Measurements from ENCODE around the gene CCDC172. TPM values are rescaled to one million over a fixed set of nuclear protein-coding genes. Genes with fewer than 3 reads are reported as not detected.

The CCDC172 gene
- total and polyA plus RNA-seq, 2 of the 4 experiments (the other 2 are of a cell fraction) = not detected

GRCh38 chr10:116355341-116355740 lies 31.1 kb downstream of the CCDC172 start:
- no peak for TF ChIP-seq MXI1 (IDR thresholded peaks at IDR 0.05; ENCODE audit: borderline replicate concordance, low read depth, low read length)
- TF ChIP-seq SMC3 (IDR thresholded peaks at IDR 0.05; ENCODE audit: low read depth, low read length) = no peak
- TF ChIP-seq CTCF (conservative IDR thresholded peaks at IDR 0.05; ENCODE audit: low read depth, low read length) = no peak
- no peak for TF ChIP-seq RFX5 (IDR thresholded peaks at IDR 0.05; ENCODE audit: low read depth, low read length)
- no peak for TF ChIP-seq RAD21 (IDR thresholded peaks at IDR 0.05; ENCODE audit: low read length)
- no peak for TF ChIP-seq FOS (IDR thresholded peaks at IDR 0.05; ENCODE audit: low read depth, low read length)
- TF ChIP-seq BHLHE40 (IDR thresholded peaks at IDR 0.05; ENCODE audit: low read depth, low read length) = no peak
- no peak for TF ChIP-seq POLR2A (IDR thresholded peaks at IDR 0.05; ENCODE audit: low read depth, low read length)
- TF ChIP-seq NFE2L2 (IDR thresholded peaks at IDR 0.05; ENCODE audit: low read depth, low read length) = no peak
- no peak for TF ChIP-seq ELK1 (IDR thresholded peaks at IDR 0.05; ENCODE audit: borderline replicate concordance, low read depth, low read length)
- TF ChIP-seq CEBPB (IDR thresholded peaks at IDR 0.05; ENCODE audit: low read depth, low read length) = no peak
- no peak for TF ChIP-seq RCOR1 (IDR thresholded peaks at IDR 0.05; ENCODE audit: insufficient replicate concordance, low read length)
- TF ChIP-seq USF2 (IDR thresholded peaks at IDR 0.05; ENCODE audit: low read depth, low read length) = no peak
- no peak for TF ChIP-seq MAFK (IDR thresholded peaks at IDR 0.05; ENCODE audit: low read depth, low read length)
- no peak for TF ChIP-seq CHD1 (IDR thresholded peaks at IDR 0.05; ENCODE audit: low read depth, low read length)
- TF ChIP-seq MAZ (IDR thresholded peaks at IDR 0.05; ENCODE audit: borderline replicate concordance, low read depth, low read length) = no peak
- ATAC-seq (ENCODE audit: low read depth) = no peak

More at GRCh38 chr10:116355341-116355740, 31.1 kb downstream of the CCDC172 start:
- intact Hi-C loops (cut with micrococcal nuclease) = no loop called here
- Histone ChIP-seq H2BK20ac (ENCODE audit: low read depth, low read length) (no peak overlapping the region), H4K5ac (ENCODE audit: low read depth, low read length) (no peak overlapping the region), H3K4ac (ENCODE audit: low read depth, low read length) (no peak overlapping the region), H4K91ac (ENCODE audit: insufficient read depth, low read depth, low read length) (no peak overlapping the region), H3K79me1 (ENCODE audit: low read depth in 1 of 2, low read length in 2 of 2) (no peaks in the 10 kb centered on the region), H2BK5ac (ENCODE audit: low read depth, low read length, poor library complexity, severe bottlenecking) (no peak overlapping the region), H3K14ac (replicated peaks; ENCODE audit: low read depth, low read length) (no peak overlapping the region), H2AFZ (replicated peaks; ENCODE audit: low read length, poor library complexity) (no peak overlapping the region), H3K23ac (ENCODE audit: low read depth, low read length) (no peak overlapping the region), H3K27me3 (ENCODE audit: control insufficient read depth, insufficient read depth, low read length) (no peaks in the 10 kb centered on the region), H2BK15ac (ENCODE audit: low read depth, low read length) (no peak overlapping the region), H3K36me3 (ENCODE audit: control insufficient read depth, insufficient read depth, low read length) (no peaks in the 10 kb centered on the region), H3K9me1 (ENCODE audit: insufficient read depth, low read length) (no peaks in the 10 kb centered on the region), H3K18ac (ENCODE audit: low read depth, low read length) (no peak overlapping the region), H2BK120ac (ENCODE audit: low read depth, low read length) (no peak overlapping the region), H2AK5ac (ENCODE audit: low read depth, low read length) (no peak overlapping the region), H2AK9ac (replicated peaks; ENCODE audit: low read depth, low read length, poor library complexity) (no peak overlapping the region), H4K20me1 (ENCODE audit: insufficient read depth, low read length) (no peaks in the 10 kb centered on the region), H4K8ac (ENCODE audit: low read depth in 2 of 2, low read length in 2 of 2) (no peak overlapping the region), H3K4me2 (ENCODE audit: low read depth, low read length) (no peak overlapping the region), H3K4me3 (ENCODE audit: insufficient read depth, low read depth, low read length) (no peak overlapping the region), H3K9me3 (ENCODE audit: control insufficient read depth, insufficient read depth, low read length) (no peaks in the 10 kb centered on the region), H3K56ac (ENCODE audit: extremely low read depth, insufficient read depth, low read length) (no peak overlapping the region), H3K27ac (ENCODE audit: insufficient read depth, low read length) (no peak overlapping the region), H3K4me1 (ENCODE audit: control insufficient read depth, insufficient read depth, low read length) (no peaks in the 10 kb centered on the region), H3K9ac (ENCODE audit: low read depth, low read length) (no peak overlapping the region)
- ChIA-PET CTCF (no interaction called here), POLR2A (ENCODE audit: unreplicated experiment) (no interaction called here)
- whole genome bisulfite sequencing, 2 experiments (ENCODE audit: extremely low coverage in 2 of 2, insufficient read length in 1 of 2) = no CpG with 5 or more reads among the region's 2 CpGs
- dilution Hi-C loops (cut with HindIII; ENCODE audit: low sequenced_read_pairs, unreplicated experiment) = no loop called here
- no TSS peak for BruUV-seq (replicated peaks)
- DNase-seq = no peak
- in situ Hi-C loops (cut with MboI; ENCODE audit: low sequenced_read_pairs) = no loop called here

Data from IMR-90 (cell line).